Activated CD8-positive, alpha-beta memory T cell treated with anti-CD3 and anti-CD28 coated beads, Interleukin-2, amount 50 U/mL, for 1 hour (primary cell): Measurements from ENCODE around the gene IVNS1ABP.
"Not testable (repeated sequence)": the region's sequence is repeated elsewhere in the genome, so short reads cannot be mapped to it uniquely, and the experiment has no call there.

Experiments used
- DNase-seq: peaks from one replicate; pipeline ENCODE4 v3.0.0-alpha.2; 2020; ENCODE audit errors: extremely low read depth

IVNS1ABP gene

DNA sequence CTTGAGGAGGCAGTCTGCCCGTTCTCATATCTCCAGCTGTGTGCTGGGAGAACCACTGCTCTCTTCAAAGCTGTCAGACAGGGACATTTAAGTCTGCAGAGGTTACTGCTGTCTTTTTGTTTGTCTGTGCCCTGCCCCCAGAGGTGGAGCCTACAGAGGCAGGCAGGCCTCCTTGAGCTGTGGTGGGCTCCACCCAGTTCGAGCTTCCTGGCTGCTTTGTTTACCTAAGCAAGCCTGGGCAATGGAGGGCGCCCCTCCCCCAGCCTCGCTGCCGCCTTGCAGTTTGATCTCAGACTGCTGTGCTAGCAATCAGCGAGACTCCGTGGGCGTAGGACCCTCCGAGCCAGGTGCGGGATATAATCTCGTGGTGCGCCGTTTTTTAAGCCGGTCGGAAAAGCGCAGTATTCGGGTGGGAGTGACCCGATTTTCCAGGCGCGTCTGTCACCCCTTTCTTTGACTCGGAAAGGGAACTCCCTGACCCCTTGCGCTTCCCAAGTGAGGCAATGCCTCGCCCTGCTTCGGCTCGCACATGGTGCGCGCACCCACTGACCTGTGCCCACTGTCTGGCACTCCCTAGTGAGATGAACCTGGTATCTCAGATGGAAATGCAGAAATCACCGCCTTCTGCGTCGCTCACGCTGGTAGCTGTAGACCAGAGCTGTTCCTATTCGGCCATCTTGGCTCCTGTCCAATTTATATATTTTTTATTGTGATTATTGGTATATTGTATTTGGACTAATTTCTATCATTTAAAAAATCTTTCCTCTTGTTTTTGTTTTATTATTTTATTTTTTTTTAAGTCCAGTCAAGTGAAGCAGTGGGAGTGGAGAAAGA, 59.7 kb downstream of the IVNS1ABP start:
- not testable (repeated sequence) for DNase-seq

DNA sequence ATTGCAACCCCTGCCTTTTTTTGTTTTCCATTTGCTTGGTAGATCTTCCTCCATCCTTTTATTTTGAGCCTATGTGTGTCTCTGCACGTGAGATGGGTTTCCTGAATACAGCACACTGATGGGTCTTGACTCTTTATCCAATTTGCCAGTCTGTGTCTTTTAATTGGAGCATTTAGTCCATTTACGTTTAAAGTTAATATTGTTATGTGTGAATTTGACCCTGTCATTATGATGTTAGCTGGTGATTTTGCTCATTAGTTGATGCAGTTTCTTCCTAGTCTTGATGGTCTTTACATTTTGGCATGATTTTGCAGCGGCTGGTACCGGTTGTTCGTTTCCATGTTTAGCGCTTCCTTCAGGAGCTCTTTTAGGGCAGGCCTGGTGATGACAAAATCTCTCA, 61.4 kb downstream of the IVNS1ABP start:
- DNase-seq, result not testable (repeated sequence)

DNA sequence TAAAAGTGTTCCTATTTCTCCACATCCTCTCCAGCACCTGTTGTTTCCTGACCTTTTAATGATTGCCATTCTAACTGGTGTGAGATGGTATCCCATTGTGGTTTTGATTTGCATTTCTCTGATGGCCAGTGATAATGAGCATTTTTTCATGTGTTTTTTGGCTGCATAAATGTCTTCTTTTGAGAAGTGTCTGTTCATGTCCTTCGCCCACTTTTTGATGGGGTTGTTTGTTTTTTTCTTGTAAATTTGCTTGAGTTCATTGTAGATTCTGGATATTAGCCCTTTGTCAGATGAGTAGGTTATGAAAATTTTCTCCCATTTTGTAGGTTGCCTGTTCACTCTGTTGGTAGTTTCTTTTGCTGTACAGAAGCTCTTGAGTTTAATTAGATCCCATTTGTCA, 64.6 kb downstream of the IVNS1ABP start:
- DNase-seq, result not testable (repeated sequence)

DNA sequence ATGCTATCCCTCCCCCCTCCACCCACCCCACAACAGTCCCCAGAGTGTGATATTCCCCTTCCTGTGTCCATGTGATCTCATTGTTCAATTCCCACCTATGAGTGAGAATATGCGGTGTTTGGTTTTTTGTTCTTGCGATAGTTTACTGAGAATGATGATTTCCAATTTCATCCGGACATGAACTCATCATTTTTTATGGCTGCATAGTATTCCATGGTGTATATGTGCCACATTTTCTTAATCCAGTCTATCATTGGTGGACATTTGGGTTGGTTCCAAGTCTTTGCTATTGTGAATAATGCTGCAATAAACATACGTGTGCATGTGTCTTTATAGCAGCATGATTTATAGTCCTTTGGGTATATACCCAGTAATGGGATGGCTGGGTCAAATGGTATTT, 65.1 kb downstream of the IVNS1ABP start:
- DNase-seq, result not testable (repeated sequence)

DNA sequence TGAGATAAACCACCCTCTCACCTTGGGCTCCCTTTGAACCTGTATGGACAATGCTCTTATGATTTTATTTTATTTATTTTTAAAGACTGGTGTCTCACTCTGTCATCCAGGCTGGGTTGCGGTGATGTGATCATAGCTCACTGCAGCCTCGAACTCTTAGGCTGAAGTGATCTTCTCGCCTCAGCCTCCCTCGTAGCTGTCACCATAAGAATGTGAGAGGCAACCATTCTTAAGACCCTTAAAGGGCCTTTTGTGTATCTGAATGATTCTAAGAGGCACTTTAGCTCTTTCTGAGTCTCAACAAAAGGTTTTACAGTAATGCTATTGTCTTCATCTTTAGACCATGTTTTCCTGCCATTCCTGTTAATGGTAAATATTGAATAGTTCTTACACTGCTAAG, 67.0 kb downstream of the IVNS1ABP start:
- DNase-seq, result no peak

DNA sequence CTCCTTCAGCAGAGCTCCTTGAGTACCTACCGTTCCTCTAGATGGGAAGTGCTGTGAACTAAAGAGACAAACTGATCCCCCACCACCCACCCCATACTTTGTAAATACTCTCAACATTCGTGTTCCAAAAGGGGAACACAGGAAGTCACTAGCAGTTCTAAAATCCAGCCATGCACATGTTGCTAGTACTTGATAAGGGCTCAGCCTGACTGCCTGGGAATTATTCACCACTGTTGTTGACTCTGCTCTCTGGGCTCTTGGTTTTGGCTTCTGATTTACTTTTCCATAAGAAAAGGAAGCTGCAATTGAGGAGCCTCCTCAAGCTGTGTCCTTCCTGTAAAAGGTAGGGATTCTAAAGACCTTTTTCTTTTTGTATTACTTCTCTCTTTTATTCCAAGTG, 67.5 kb downstream of the IVNS1ABP start:
- no peak for DNase-seq
